Rectal smooth muscle tissue (tissue), 1 donor: ENCODE measurements around the gene OSER1.

ENCODE experiments used
- H3K27ac ChIP-seq: one replicate; pipeline ENCODE4 v1.7.0; 2013; ENCODE audit warnings: low read depth, low read length, inconsistent platforms
- H3K27me3 ChIP-seq: one replicate; pipeline ENCODE4 v1.7.0; 2013; ENCODE audit warnings: low read length; ENCODE audit not compliant: control insufficient read depth, insufficient read depth
- H3K36me3 ChIP-seq: one replicate; pipeline ENCODE4 v1.7.0; 2013; ENCODE audit warnings: low read length; ENCODE audit not compliant: control insufficient read depth, insufficient read depth
- H3K4me1 ChIP-seq: one replicate; pipeline ENCODE4 v1.7.0; 2013; ENCODE audit warnings: low read length; ENCODE audit not compliant: control insufficient read depth, insufficient read depth
- H3K4me3 ChIP-seq: one replicate; pipeline ENCODE4 v1.7.0; 2013; ENCODE audit warnings: low read length
- H3K9ac ChIP-seq: one replicate; pipeline ENCODE4 v1.7.0; 2013; ENCODE audit warnings: low read length

Gene OSER1

DNA sequence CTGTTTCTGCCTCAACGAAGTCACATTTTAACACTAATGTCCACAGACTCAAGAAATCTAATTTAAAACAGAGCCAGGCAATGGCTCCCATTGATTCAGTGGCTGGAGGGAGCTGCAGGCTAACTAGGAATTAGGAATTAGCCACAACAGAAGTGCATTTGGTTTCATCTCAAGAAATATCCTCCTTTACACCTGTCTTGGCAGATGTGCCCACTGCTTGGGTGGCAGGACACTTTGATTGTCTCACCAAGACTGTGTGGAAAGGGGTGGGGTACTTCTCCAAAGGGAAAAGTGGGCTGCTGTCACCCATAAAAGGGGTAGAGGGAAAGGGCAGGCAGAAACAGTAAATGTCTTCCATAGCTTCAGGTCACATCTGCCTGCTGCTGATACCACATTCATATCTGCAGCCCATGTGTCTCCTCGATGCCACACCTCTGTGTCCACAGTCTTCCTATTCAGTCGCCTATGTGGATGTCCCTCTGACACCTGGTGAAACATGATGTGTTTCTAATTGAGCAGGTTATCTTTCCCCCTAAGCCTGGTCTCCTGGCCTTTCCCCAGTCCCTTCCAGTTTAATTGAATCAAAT is 10.9 kb upstream of the OSER1 start:
- Histone ChIP-seq H3K9ac (no peak overlapping the region), H3K36me3 (no peaks in the 10 kb centered on the region), H3K4me3 (no peak overlapping the region), H3K27ac (no peak overlapping the region), H3K27me3 (no peaks in the 10 kb centered on the region), H3K4me1 (no peaks in the 10 kb centered on the region)

DNA sequence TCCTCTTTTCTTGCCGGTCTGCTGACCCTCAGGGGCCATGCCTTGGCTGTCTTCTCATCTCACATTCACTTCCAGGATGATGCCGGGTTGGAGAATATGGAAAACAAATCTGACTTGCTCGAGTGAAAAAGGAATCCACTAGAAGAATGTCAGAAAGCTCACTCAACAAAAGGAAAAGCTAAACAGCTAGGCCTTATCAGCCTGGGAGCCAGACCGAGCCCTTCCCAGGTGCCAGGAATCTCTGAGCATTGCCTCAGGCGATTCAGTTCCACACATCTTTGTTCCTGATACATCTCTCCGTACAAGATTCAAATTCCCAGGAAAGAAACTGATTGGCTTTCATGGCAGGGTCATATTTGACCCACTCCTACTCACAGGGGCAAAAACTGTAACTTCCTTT is 9.2 kb upstream of the OSER1 start:
- H3K36me3 ChIP-seq: no peaks in the 10 kb centered on the region
- no peak overlapping the region for H3K4me3 ChIP-seq
- no peak overlapping the region for H3K9ac ChIP-seq
- H3K27ac ChIP-seq: no peak overlapping the region
- H3K4me1 ChIP-seq: no peaks in the 10 kb centered on the region
- H3K27me3 ChIP-seq: no peaks in the 10 kb centered on the region

DNA sequence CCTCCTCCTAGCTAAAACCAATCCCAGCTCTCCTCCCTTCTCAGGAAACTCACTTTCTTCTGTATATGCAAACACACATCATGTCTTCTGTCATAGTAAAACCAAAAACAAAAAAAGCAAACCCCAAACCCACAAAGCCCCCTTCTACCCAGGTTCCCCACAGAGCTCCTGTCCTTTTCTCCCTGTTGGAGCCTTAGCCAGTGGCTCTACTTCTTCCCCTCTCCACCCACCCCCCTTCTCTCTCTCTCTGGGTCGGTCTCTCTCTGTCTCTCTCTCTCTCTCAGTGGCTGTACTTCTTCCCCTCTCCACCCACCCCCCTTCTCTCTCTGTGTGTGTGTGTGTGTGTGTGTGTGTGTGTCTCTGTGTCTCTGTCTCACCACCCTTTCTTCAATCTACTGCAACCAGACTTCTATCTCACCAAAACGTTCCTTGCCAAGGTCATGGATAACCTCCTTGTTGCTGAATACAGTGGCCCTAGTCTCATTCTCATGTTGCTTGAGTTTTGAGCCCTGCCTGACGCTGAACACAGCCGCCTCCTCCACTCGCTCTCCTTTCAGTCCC is 8.7 kb upstream of the OSER1 start:
- Histone ChIP-seq H3K27me3 (no peaks in the 10 kb centered on the region), H3K4me3 (no peak overlapping the region), H3K27ac (no peak overlapping the region), H3K4me1 (no peaks in the 10 kb centered on the region), H3K36me3 (no peaks in the 10 kb centered on the region), H3K9ac (no peak overlapping the region)

DNA sequence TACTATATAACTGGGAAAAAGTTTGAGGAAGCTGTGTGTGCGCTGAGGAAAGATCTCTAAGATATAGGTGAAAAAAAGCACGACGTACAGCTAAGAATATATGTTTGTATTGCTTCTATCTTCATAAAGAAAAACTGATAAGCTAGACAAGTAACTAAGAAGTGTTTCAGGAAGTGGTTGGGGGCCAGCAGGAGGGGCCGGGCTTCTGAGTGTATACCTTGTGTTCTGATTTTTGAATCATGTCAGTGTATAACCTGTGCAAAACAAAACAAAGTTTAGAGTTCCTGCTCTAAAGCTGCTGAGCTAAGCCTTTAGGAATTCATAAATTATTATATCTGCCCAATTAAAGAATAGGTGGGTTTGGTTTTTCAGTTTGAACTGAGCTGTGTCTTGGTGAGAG is 7.9 kb upstream of the OSER1 start:
- no peak overlapping the region for H3K9ac ChIP-seq
- H3K27ac ChIP-seq: no peak overlapping the region

DNA sequence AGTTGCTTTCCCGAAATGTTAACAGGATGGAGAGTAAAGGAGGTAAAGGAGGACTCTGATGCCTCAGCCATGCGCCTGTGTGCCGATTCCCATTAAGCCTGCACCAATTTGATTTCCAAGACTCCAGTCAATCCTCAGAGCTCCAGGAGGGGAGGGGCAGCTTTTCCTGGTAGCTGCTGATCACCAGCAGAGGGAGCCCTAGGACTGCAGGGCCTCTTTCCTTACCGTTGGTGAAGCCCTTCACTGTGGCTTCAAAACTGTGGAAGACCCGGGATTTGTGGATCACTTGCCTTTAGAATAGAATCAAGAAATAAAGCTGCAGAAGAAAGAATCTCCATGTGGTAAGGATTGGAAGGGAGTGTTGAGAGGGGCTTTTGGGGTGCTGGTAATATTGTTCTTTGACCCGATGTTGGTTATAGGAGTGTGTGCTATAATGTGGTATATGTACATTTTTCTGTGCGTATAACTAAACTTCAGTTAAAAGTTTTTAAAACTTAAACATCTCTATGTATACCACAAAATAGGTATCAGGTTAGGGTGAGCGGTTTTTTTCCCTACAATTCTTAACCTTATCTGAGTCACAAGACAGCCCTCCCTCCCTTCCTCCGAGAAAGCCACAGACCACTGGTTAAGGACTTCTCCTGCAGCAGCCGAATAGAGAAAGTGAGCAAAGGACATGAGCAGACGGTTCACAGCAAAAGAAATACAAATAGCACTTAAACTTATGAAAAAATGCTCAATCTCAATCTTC is 6.9 kb upstream of the OSER1 start:
- no peak overlapping the region for H3K4me3 ChIP-seq
- H3K27ac ChIP-seq: no peak overlapping the region
- no peaks in the 10 kb centered on the region for H3K4me1 ChIP-seq
- no peaks in the 10 kb centered on the region for H3K36me3 ChIP-seq
- H3K27me3 ChIP-seq: no peaks in the 10 kb centered on the region
- no peak overlapping the region for H3K9ac ChIP-seq

More for the DNA sequence above, 7.9 kb upstream of the OSER1 start:
- H3K4me1 ChIP-seq: no peaks in the 10 kb centered on the region
- no peaks in the 10 kb centered on the region for H3K27me3 ChIP-seq
- no peak overlapping the region for H3K4me3 ChIP-seq
- H3K36me3 ChIP-seq: no peaks in the 10 kb centered on the region

- H3K27me3 ChIP-seq: no peaks in the 10 kb centered on the region
- no peak overlapping the region for H3K4me3 ChIP-seq
- no peak overlapping the region for H3K9ac ChIP-seq
- no peaks in the 10 kb centered on the region for H3K36me3 ChIP-seq
- peaks cover 6% of the 10 kb centered on the region for H3K4me1 ChIP-seq
- H3K27ac ChIP-seq: no peak overlapping the region
Observed at GRCh38 chr20:44215125-44215524, 4.6 kb upstream of the OSER1 start.

DNA sequence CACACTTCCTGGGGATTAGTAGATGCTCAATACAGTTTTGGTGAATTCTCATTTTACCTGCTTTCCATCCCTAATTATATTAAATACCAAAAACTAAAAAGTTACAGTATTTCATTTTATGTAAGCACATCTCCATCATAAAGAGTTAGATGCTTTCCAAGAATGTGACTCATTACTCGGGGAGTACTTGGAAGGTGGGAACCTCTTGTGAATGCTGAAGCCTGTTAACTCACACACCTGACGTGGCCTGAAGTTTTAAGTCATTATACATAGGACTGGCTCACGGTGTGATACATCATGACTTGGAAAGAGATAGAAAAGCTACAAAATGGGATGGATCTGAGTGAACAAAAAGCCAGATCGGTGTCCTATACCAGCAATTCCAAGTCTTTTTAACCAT is 2.2 kb upstream of the OSER1 start:
- no peak overlapping the region for H3K9ac ChIP-seq
- H3K4me1 ChIP-seq: peaks cover 22% of the 10 kb centered on the region
- no peak overlapping the region for H3K4me3 ChIP-seq
- H3K27me3 ChIP-seq: no peaks in the 10 kb centered on the region
- H3K27ac ChIP-seq: no peak overlapping the region
- H3K36me3 ChIP-seq: no peaks in the 10 kb centered on the region

DNA sequence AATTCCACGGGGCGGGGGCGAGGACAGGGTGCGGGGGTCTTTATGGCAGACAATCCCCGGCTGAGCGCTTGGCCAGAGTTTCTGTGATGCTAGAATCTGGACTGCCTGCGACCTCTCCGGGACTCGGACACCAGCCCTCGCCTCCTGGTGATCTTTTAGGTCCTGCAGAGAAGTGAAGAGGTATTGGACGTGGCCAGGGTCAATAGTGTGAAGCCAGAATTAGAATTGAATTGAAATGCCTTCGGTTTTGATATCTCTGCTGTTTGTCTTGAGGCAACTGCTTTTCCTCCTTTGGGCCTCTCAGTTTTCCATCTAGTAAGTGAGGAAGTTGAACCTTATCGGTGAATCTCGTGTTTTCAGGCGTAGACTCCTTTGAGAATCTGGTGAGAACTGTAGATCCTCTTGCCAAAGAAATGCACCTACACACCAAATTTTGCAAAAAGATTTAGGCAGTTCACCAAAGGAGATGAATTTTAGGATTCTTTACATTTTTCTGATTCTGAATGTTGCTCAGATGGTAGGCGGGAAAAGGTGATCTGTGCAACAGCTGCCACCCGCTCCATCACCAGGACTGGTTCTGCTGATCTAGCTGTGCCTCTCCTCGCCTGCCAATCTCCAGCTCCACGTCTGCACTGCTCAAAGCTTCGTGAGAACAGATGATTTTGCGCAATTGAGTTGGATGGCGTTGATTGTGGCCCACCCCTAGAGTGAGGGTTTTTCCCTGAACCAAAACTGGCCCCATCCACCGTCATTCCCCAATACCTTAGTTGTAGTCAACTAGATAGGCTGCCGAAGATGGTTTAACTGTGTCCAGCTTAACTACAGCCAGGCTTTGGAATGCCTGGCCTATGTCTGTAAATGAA is 837 bp upstream of the OSER1 start:
- Histone ChIP-seq H3K27me3 (no peaks in the 10 kb centered on the region), H3K4me3 (peak overlapping the region; percentile 73), H3K27ac (peak overlapping the region; percentile 91), H3K36me3 (peaks cover under 1% of the 10 kb centered on the region), H3K9ac (peak overlapping the region; percentile 73), H3K4me1 (peaks cover 22% of the 10 kb centered on the region)

GRCh38 chr20:44209686-44210405 is 725 bp downstream of the OSER1 start:
- Histone ChIP-seq H3K27me3 (no peaks in the 10 kb centered on the region), H3K27ac (peak overlapping the region; percentile 91), H3K4me3 (peak overlapping the region; percentile 95), H3K9ac (peak overlapping the region; percentile 95), H3K36me3 (peaks cover 4% of the 10 kb centered on the region), H3K4me1 (peaks cover 22% of the 10 kb centered on the region)

DNA sequence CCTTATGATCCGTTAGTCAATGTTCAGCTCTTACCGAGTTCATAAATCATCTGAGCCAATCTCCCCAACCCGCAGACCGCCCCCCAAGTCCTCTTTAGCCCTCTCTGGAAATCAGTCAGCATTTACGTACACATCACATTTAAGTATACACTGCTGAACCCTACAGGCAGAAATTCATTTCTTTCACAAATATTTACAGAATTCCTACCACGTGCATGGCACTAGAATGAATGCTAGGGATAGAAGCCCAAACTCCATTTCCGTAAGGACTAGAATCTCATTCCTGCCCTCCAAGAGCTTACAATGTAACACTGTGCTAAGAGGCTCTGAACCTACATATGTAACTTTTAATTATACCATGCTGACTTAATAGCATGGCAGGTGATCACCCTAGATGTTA is 1.8 kb downstream of the OSER1 start:
- peaks cover 4% of the 10 kb centered on the region for H3K36me3 ChIP-seq
- no peaks in the 10 kb centered on the region for H3K27me3 ChIP-seq
- peak overlapping the region; percentile 3 for H3K4me3 ChIP-seq
- peaks cover 29% of the 10 kb centered on the region for H3K4me1 ChIP-seq
- no peak overlapping the region for H3K27ac ChIP-seq
- H3K9ac ChIP-seq: no peak overlapping the region

- Histone ChIP-seq H3K4me1 (peaks cover 32% of the 10 kb centered on the region), H3K27ac (no peak overlapping the region), H3K4me3 (no peak overlapping the region)
Observed at GRCh38 chr20:44208165-44208564, 2.4 kb downstream of the OSER1 start.

More at GRCh38 chr20:44208165-44208564, 2.4 kb downstream of the OSER1 start:
- H3K9ac ChIP-seq: no peak overlapping the region
- H3K36me3 ChIP-seq: peaks cover 4% of the 10 kb centered on the region
- no peaks in the 10 kb centered on the region for H3K27me3 ChIP-seq
